CD4-positive, alpha-beta T cell treated with Interferon alpha-2 for 1 hour (primary cell): ENCODE data around the gene FANK1.
A peak's percentile ranks its signal among the peaks of the same experiment; 100 is the strongest.
"Not testable (repeated sequence)": the region's sequence is repeated elsewhere in the genome, so short reads cannot be mapped to it uniquely, and the experiment has no call there.

ENCODE experiments used
- DNase-seq, 2 donors: peaks; one replicate each; pipeline ENCODE4 v3.0.0-alpha.2; 2020 to 2022

The FANK1 gene

GRCh38 chr10:125892402-125892801 lies 4.0 kb upstream of the FANK1 start:
- DNase-seq, result not testable (repeated sequence)

GRCh38 chr10:125894176-125894575 lies 2.2 kb upstream of the FANK1 start:
- DNase-seq, result not testable (repeated sequence)

- DNase-seq, result peak; percentile 15 to 23
Measured at GRCh38 chr10:125895130-125896087, 955 bp upstream of the FANK1 start.

GRCh38 chr10:125897317-125897716 lies 953 bp downstream of the FANK1 start:
- DNase-seq, result not testable (repeated sequence)

- DNase-seq, result not testable (repeated sequence)
Measured at GRCh38 chr10:125900963-125901362, 4.6 kb downstream of the FANK1 start.

- DNase-seq, result not testable (repeated sequence)
Measured at GRCh38 chr10:125903135-125903640, 6.8 kb downstream of the FANK1 start.

GRCh38 chr10:125905069-125905994 lies 9.0 kb downstream of the FANK1 start:
- not testable (repeated sequence) for DNase-seq

GRCh38 chr10:125907598-125907997 lies 11.2 kb downstream of the FANK1 start:
- DNase-seq, result not testable (repeated sequence)

- DNase-seq, result not testable (repeated sequence)
Measured at GRCh38 chr10:125908813-125909212, 12.4 kb downstream of the FANK1 start.

- not testable (repeated sequence) for DNase-seq
Measured at GRCh38 chr10:125909491-125909890, 13.1 kb downstream of the FANK1 start.

- DNase-seq, result no peak
Measured at GRCh38 chr10:125911145-125911544, 14.8 kb downstream of the FANK1 start.

- no peak for DNase-seq
Measured at GRCh38 chr10:125911990-125912389, 15.6 kb downstream of the FANK1 start.

GRCh38 chr10:125913277-125913676 lies 16.9 kb downstream of the FANK1 start:
- DNase-seq, result not testable (repeated sequence)

- no peak for DNase-seq
Measured at GRCh38 chr10:125916977-125917376, 20.6 kb downstream of the FANK1 start.

GRCh38 chr10:125917704-125918361 lies 21.5 kb downstream of the FANK1 start:
- DNase-seq, result not testable (repeated sequence)

GRCh38 chr10:125921643-125922306 lies 25.4 kb downstream of the FANK1 start:
- not testable (repeated sequence) for DNase-seq

GRCh38 chr10:125925262-125925834 lies 29.0 kb downstream of the FANK1 start:
- DNase-seq, result no peak

GRCh38 chr10:125926247-125926646 lies 29.9 kb downstream of the FANK1 start:
- no peak for DNase-seq

- DNase-seq, result not testable (repeated sequence)
Measured at GRCh38 chr10:125927265-125927664, 30.9 kb downstream of the FANK1 start.

- DNase-seq, result no peak
Measured at GRCh38 chr10:125928928-125929585, 32.7 kb downstream of the FANK1 start.

GRCh38 chr10:125929618-125930017 lies 33.3 kb downstream of the FANK1 start:
- no peak for DNase-seq
